Upper lobe of left lung (tissue), 4 donors: ENCODE measurements around the gene FBL.
"Not testable (repeated sequence)": the region's sequence is repeated elsewhere in the genome, so short reads cannot be mapped to it uniquely, and the experiment has no call there.

Source experiments
- POLR2A ChIP-seq, 4 donors: fragments of 450-650 bp; IDR thresholded peaks; one replicate each; pipeline ENCODE4 v1.5.1; 2016 to 2017; ENCODE audit warnings: antibody characterized with exemption in 4 of 4, mild to moderate bottlenecking in 2 of 4
- TF ChIP-seq, protein P1 (sequence below), 6 experiments: fragments of 450-650 bp in 4 of 6; fragments of 200-600 bp in 2 of 6; sonication (generic) in 2 of 6; IDR thresholded peaks; one replicate each; pipeline ENCODE4 v1.5.1; 2016 to 2019; ENCODE audit warnings: antibody characterized with exemption in 6 of 6

DNA sequence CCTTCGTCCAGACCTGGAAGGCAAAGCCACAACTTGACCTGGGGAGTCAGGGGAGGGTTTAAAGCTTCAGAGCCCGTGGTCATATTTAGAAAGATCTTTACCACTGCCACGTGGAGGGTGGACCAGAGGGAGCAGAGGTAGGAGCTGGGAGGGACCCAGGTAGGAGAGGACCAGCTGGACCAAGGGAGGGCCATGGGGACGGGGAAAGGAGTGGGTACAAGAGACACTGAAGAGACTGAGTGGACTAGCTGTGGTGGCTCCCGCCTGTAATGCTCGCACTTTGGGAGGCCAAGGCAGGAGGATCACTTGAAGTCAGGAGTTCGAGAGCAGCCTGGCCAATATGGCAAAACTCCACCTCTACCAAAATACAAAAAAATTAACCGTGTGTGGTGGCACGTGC is 38.5 kb upstream of the FBL start:
- TF ChIP-seq, protein P1, sequence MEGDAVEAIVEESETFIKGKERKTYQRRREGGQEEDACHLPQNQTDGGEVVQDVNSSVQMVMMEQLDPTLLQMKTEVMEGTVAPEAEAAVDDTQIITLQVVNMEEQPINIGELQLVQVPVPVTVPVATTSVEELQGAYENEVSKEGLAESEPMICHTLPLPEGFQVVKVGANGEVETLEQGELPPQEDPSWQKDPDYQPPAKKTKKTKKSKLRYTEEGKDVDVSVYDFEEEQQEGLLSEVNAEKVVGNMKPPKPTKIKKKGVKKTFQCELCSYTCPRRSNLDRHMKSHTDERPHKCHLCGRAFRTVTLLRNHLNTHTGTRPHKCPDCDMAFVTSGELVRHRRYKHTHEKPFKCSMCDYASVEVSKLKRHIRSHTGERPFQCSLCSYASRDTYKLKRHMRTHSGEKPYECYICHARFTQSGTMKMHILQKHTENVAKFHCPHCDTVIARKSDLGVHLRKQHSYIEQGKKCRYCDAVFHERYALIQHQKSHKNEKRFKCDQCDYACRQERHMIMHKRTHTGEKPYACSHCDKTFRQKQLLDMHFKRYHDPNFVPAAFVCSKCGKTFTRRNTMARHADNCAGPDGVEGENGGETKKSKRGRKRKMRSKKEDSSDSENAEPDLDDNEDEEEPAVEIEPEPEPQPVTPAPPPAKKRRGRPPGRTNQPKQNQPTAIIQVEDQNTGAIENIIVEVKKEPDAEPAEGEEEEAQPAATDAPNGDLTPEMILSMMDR (IDR thresholded peaks at IDR 0.05) = not testable (repeated sequence)
- not testable (repeated sequence) for TF ChIP-seq POLR2A (IDR thresholded peaks at IDR 0.05)
